Activated T-cell treated with anti-CD3 and anti-CD28 coated beads for 24 hours (primary cell): ENCODE data around the gene ASCC3.
"Not testable (repeated sequence)": the region's sequence is repeated elsewhere in the genome, so short reads cannot be mapped to it uniquely, and the experiment has no call there.

ENCODE experiments used
- DNase-seq: peaks from one replicate; pipeline ENCODE4 v3.0.0-alpha.2; 2020; ENCODE audit warnings: low read depth

ASCC3 gene

GRCh38 chr6:100880853-100881706 is at the start of gene ASCC3:
TSS of gene ASCC3 (minus strand) at chr6:100881329. CDS start at chr6:100867997, 13,332 bp downstream.
- peak; percentile 88 for DNase-seq

GRCh38 chr6:100925749-100926148 is 44.6 kb upstream of the ASCC3 start:
- no peak for DNase-seq

GRCh38 chr6:100924534-100925227 is 43.6 kb upstream of the ASCC3 start:
- DNase-seq, result no peak

- DNase-seq, result no peak
Measured at GRCh38 chr6:100923481-100924165, 42.5 kb upstream of the ASCC3 start.

GRCh38 chr6:100920028-100920605 is 39.0 kb upstream of the ASCC3 start:
- DNase-seq, result no peak

- DNase-seq, result no peak
Measured at GRCh38 chr6:100918152-100918551, 37.0 kb upstream of the ASCC3 start.

GRCh38 chr6:100915876-100916275 is 34.7 kb upstream of the ASCC3 start:
- no peak for DNase-seq

- no peak for DNase-seq
Measured at GRCh38 chr6:100913400-100914276, 32.5 kb upstream of the ASCC3 start.

GRCh38 chr6:100906325-100906724 is 25.2 kb upstream of the ASCC3 start:
- no peak for DNase-seq

GRCh38 chr6:100905067-100905466 is 23.9 kb upstream of the ASCC3 start:
- DNase-seq, result no peak

GRCh38 chr6:100904316-100904715 is 23.2 kb upstream of the ASCC3 start:
- no peak for DNase-seq

- no peak for DNase-seq
Measured at GRCh38 chr6:100901582-100901981, 20.5 kb upstream of the ASCC3 start.

GRCh38 chr6:100899202-100899601 is 18.1 kb upstream of the ASCC3 start:
- DNase-seq, result no peak

- DNase-seq, result no peak
Measured at GRCh38 chr6:100897671-100898070, 16.5 kb upstream of the ASCC3 start.

GRCh38 chr6:100893743-100894142 is 12.6 kb upstream of the ASCC3 start:
- no peak for DNase-seq

- DNase-seq, result no peak
Measured at GRCh38 chr6:100892693-100893092, 11.6 kb upstream of the ASCC3 start.

GRCh38 chr6:100892116-100892515 is 11.0 kb upstream of the ASCC3 start:
- DNase-seq, result no peak

- DNase-seq, result no peak
Measured at GRCh38 chr6:100891079-100891478, 9.9 kb upstream of the ASCC3 start.

GRCh38 chr6:100890646-100891045 is 9.5 kb upstream of the ASCC3 start:
- DNase-seq, result not testable (repeated sequence)

GRCh38 chr6:100889351-100889750 is 8.2 kb upstream of the ASCC3 start:
- no peak for DNase-seq

GRCh38 chr6:100886076-100886475 is 4.9 kb upstream of the ASCC3 start:
- no peak for DNase-seq
